ENCODE measurements around the gene C16orf78. TPM values are rescaled to one million over a fixed set of nuclear protein-coding genes. Genes with fewer than 3 reads are reported as not detected.

Gene C16orf78
- total and polyA plus RNA-seq, 9 donors, result not detected

- TF ChIP-seq POLR2A (IDR thresholded peaks at IDR 0.05), result no peak
- TF ChIP-seq EP300 (IDR thresholded peaks at IDR 0.05), result no peak
- no peak for TF ChIP-seq CTCF (IDR thresholded peaks at IDR 0.05)
- Histone ChIP-seq H3K27me3 (no peaks in the 10 kb centered on the region), H3K9me3 (no peaks in the 10 kb centered on the region), H3K36me3 (no peaks in the 10 kb centered on the region), H3K27ac (no peak overlapping the region), H3K4me1 (ENCODE audit: insufficient read depth) (no peaks in the 10 kb centered on the region), H3K4me3 (no peak overlapping the region)
- DNase-seq, result no peak
- intact Hi-C loops (cut with DNase I), result loop anchor here in 1 of 4 donors (10.0 kb wide), 1 partner anchor 467 kb away; no protein-coding TSS in a partner anchor
- WGBS, 3 donors, result 82 to 89% (median 83%) methylated on average over 2 of the region's 2 CpGs
Observed at GRCh38 chr16:49417354-49417753, 43.8 kb downstream of the C16orf78 start.

- H3K36me3 ChIP-seq, result no peaks in the 10 kb centered on the region
- H3K27ac ChIP-seq, result no peak overlapping the region
- no peak for TF ChIP-seq EP300 (IDR thresholded peaks at IDR 0.05)
- no peak for TF ChIP-seq POLR2A (IDR thresholded peaks at IDR 0.05)
- TF ChIP-seq CTCF (IDR thresholded peaks at IDR 0.05), result no peak
- no peaks in the 10 kb centered on the region for H3K4me1 ChIP-seq (ENCODE audit: insufficient read depth)
- H3K4me3 ChIP-seq, result no peak overlapping the region
- no peaks in the 10 kb centered on the region for H3K27me3 ChIP-seq
- 26 to 33% (median 27%) methylated on average over 13 of the region's 13 CpGs for WGBS, 3 donors
- H3K9me3 ChIP-seq, result no peaks in the 10 kb centered on the region
- DNase-seq, result no peak
- intact Hi-C loops (cut with DNase I), result loop anchor here in 1 of 4 donors (10.0 kb wide), 1 partner anchor 466 kb away; no protein-coding TSS in a partner anchor
Observed at GRCh38 chr16:49419006-49419405, 45.4 kb downstream of the C16orf78 start.

GRCh38 chr16:49419862-49420261 is 46.3 kb downstream of the C16orf78 start:
- no peak for TF ChIP-seq EP300 (IDR thresholded peaks at IDR 0.05)
- no peak for TF ChIP-seq CTCF (IDR thresholded peaks at IDR 0.05)
- no peak for TF ChIP-seq POLR2A (IDR thresholded peaks at IDR 0.05)
- Histone ChIP-seq H3K27ac (no peak overlapping the region), H3K4me3 (no peak overlapping the region), H3K27me3 (no peaks in the 10 kb centered on the region), H3K36me3 (no peaks in the 10 kb centered on the region), H3K9me3 (no peaks in the 10 kb centered on the region), H3K4me1 (ENCODE audit: insufficient read depth) (no peaks in the 10 kb centered on the region)
- intact Hi-C loops (cut with DNase I), result loop anchor here in 1 of 4 donors (10.0 kb wide), 1 partner anchor 465 kb away; no protein-coding TSS in a partner anchor
- no peak for DNase-seq
- 38 to 44% (median 40%) methylated on average over 3 of the region's 3 CpGs for WGBS, 3 donors

GRCh38 chr16:49422896-49423295 is 49.3 kb downstream of the C16orf78 start:
- no peaks in the 10 kb centered on the region for H3K9me3 ChIP-seq
- no peak overlapping the region for H3K27ac ChIP-seq
- no peaks in the 10 kb centered on the region for H3K4me1 ChIP-seq (ENCODE audit: insufficient read depth)
- DNase-seq, result no peak
- no peaks in the 10 kb centered on the region for H3K36me3 ChIP-seq
- H3K4me3 ChIP-seq, result no peak overlapping the region
- TF ChIP-seq CTCF (IDR thresholded peaks at IDR 0.05) (no peak), POLR2A (IDR thresholded peaks at IDR 0.05) (no peak), EP300 (IDR thresholded peaks at IDR 0.05) (no peak)
- 41 to 54% (median 46%) methylated on average over 5 of the region's 5 CpGs for WGBS, 3 donors
- H3K27me3 ChIP-seq, result no peaks in the 10 kb centered on the region
- intact Hi-C loops (cut with DNase I), result no loop called here

All from ovary (tissue), 9 donors.